ENCODE results near the gene GSTK1.

Gene GSTK1

DNA sequence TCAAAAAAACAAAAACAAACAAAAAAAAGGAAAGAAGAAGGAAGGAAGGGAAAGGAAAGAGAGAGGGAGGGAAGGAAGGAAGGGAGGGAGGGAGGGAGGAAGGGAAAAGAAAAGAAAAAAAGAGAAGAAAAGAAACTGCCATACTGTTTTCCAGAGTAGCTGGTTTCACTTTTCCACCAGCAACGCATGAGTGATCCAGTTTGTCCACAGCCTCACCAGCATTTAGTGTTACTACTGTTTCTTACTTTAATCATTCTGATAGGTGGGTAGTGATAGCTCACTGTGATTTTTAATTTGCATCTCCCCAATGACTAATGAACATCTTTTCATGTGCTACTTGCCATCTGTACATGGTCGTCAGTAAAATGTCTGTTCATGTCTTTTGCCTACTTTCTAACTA is 9.6 kb downstream of the GSTK1 start:
- no peak overlapping the region for H3K4me3 ChIP-seq (ENCODE audit: low read length)
- TF ChIP-seq ZNF274 (IDR thresholded peaks at IDR 0.05; ENCODE audit: low read depth, low read length), result no peak

DNA sequence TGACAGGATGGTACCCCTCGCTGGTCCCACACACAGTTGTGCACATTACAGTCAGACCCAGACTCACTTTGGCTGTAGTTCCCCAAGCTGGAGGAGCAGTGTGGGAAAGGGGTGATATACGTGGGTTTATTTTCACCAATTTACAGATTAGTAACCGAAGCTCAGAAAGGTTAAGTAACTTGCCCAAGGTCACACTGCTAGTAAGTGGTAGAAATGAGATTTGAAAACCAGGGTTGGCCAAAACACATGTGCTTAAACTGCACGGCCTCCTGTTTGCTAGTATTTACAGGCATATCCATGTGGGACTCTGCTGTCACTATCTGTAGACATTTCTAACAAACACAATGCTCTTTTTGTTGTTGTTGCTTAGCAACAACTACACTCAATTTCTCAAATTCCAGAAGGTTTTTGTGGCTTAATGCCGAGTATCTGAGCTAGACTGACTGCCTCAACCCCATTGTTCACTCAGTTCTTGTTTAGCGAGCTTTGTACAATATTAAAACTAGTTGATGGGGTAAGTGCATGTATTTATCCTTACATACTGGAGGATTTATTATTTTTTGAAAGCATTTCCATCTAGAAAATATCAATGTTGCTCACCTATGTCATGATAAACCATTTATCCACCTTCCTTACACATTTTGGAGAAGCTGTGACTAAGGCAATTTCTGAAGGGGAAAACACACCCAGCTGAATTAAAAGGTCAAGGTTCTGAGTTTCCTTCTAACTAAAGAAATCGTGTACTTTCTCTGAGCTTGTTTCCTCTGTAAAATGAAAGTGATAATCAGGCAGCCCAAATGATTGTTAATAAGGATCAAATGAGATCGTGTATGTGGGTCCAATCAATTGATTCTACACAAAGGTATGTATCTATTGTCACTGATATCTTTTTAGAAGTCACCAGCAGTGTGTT is 16.2 kb downstream of the GSTK1 start:
- no peak overlapping the region for H3K4me3 ChIP-seq (ENCODE audit: low read length)
- TF ChIP-seq ZNF274 (IDR thresholded peaks at IDR 0.05; ENCODE audit: low read depth, low read length), result no peak

DNA sequence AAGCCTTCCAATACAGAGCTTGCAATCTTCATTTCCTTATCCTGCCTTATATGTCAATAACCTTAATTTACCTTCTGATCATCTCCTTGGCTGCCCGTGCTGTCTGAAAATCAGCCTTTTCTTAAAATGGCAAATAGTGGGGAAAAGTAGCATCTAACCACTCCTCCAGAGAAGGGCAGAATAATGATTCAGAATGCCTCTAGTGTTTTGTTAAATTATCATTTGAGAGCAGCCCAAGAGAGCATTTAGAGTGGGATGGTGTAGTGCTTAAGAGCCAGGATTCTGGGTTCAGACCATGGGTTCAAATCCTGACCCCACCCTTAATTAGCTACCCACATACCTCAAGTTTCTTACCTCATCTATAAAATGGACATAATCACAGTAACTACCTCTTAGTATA is 16.9 kb downstream of the GSTK1 start:
- no peak overlapping the region for H3K4me3 ChIP-seq (ENCODE audit: low read length)
- TF ChIP-seq ZNF274 (IDR thresholded peaks at IDR 0.05; ENCODE audit: low read depth, low read length), result no peak

DNA sequence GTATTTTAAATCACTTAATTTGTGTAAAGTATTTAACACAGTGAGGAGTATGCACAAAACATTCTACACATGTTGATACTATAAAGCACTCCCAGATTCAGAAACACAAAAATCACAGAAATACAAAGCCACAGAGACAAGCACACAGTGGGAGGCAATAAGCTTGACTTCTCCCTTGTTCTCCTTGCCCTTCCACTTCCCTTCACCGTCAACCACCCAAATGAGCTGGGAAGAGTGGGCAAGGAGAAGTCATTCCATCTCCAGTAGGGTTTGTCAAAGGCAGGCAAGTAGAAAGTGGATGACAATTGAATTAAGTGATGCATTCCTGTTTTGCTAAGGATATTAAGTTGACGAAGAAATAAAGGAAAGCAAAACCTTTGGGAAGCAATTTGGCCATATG is 17.3 kb downstream of the GSTK1 start:
- H3K4me3 ChIP-seq (ENCODE audit: low read length), result no peak overlapping the region
- no peak for TF ChIP-seq ZNF274 (IDR thresholded peaks at IDR 0.05; ENCODE audit: low read depth, low read length)

DNA sequence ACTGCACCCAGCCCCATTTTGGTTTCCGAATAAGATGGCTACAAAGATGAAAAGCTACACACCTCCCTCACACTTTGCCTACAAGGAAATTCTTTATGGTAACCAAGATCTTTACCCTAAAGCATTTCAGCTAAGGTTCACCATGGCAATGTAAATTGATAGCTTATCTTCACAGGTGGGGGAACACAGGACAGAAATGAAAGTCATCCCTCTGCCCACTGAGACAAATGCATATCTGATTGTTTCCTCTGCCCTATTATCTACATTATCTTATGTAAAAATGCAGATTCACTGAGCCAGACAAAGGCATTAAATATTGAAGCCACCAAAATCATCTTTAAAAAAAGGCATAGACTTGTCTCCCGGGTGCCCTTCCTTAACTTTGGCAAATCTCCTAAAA is 18.3 kb downstream of the GSTK1 start:
- no peak for TF ChIP-seq ZNF274 (IDR thresholded peaks at IDR 0.05; ENCODE audit: low read depth, low read length)
- H3K4me3 ChIP-seq (ENCODE audit: low read length), result no peak overlapping the region

- TF ChIP-seq ZNF274 (IDR thresholded peaks at IDR 0.05; ENCODE audit: low read depth, low read length), result no peak
- H3K4me3 ChIP-seq (ENCODE audit: low read length), result no peak overlapping the region
Measured at GRCh38 chr7:143282124-143282523, 18.9 kb downstream of the GSTK1 start.

DNA sequence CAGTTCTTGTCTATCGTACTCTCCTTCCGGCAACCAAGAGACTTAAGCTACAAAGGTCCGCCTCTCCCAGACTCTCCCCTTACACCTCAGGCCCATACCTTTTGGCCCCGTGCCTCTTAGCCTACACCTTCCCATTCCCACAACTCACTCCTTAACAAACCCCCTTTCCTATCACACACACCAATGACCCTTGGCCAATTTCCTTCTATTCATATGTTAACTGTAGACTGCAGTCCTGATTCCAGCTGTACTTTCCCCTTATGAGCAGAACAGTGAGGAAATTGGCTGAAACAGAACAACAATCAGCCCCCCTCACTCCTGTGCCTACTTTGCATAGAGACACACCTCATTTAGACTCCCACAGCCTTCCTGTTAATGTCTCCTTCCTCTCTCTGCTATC is 20.1 kb downstream of the GSTK1 start:
- TF ChIP-seq ZNF274 (IDR thresholded peaks at IDR 0.05; ENCODE audit: low read depth, low read length), result no peak
- no peak overlapping the region for H3K4me3 ChIP-seq (ENCODE audit: low read length)

DNA sequence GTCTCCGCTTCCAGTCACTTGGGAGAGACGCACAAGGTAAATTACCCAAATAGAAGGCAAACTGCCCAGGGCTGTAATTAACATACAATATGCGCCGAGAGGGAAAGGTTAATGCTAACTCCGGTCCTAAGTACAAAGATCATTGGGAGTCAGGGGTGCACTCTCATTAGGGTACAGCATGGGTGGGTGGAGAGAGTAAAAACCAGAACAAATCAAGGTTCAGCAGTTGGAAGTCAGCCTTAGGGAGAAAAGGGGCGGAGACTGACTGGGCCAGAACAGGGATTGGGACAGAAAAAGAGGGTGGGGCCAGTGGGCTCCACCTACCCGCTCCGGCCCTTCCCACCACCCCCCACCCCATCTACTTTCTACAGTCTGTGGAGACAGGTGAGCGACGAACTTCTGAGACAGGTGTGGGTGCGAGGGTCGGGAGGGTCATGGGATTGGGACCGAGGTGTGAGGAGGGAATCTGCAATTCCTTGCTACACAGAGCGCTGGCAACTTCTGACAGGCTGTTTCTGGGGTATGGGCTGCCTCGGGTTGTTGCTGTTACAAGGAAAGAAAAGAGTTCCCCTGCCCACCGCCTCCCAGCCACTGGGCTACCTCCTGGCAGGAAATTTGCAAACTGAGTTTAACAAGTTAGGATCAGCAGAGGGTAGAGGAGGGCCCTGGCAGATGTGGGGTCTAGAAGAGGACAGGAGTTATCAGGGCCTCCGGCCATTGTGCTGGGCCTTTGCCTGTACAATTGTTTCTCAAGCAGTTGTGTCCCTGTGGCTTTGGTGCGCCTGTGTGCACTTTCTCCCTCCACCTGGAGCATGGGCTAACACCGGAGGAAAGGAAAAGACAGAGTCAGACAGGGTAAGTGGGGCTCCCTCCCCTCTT is 21.6 kb downstream of the GSTK1 start, which contains the start of gene TMEM139:
TSS of gene TMEM139 (plus strand) at position 368 of the 879 bp plus-strand sequence. CDS start 1,000 bp downstream, outside the sequence.
- no peak for TF ChIP-seq ZNF274 (IDR thresholded peaks at IDR 0.05; ENCODE audit: low read depth, low read length)
- no peak within 1 kb of the TSS for H3K4me3 ChIP-seq (ENCODE audit: low read length)

DNA sequence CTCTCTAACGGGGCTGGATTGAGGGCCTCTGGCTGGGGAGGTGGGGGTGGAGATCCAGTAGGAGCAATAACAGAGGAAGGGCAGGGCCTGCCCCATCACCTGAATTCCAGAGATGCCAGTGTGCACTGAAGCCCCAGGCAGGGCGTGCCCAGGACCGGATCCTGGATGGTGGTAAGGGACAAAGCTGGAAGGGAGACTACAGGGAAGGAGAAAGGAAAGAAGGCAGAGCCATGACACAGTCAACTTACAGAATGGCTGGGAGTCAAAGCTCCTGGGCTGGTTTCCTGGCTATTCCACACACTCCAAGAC is 22.2 kb downstream of the GSTK1 start:
- H3K4me3 ChIP-seq (ENCODE audit: low read length), result no peak overlapping the region
- TF ChIP-seq ZNF274 (IDR thresholded peaks at IDR 0.05; ENCODE audit: low read depth, low read length), result no peak

DNA sequence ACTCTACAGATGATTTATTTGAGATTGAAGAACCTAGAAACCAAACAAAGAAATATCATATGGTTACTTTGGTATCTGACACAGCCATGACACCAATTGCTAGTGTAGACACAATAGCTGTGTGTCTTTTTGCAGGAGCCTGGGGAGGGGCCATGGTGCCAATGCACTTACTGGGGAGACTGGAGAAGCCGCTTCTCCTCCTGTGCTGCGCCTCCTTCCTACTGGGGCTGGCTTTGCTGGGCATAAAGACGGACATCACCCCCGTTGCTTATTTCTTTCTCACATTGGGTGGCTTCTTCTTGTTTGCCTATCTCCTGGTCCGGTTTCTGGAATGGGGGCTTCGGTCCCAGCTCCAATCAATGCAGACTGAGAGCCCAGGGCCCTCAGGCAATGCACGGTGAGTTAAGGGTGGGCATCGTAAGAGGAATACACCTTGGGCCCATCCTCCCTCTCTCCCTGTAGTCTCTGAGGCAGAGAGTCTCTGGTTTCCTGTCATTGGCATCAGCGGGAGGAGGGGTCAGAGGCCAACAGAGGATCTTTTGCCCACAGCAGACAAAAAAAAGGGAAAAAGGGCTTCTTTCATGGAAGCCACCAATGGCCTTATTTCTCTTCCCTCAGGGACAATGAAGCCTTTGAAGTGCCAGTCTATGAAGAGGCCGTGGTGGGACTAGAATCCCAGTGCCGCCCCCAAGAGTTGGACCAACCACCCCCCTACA is 22.7 kb downstream of the GSTK1 start:
- TF ChIP-seq ZNF274 (IDR thresholded peaks at IDR 0.05; ENCODE audit: low read depth, low read length), result no peak
- no peak overlapping the region for H3K4me3 ChIP-seq (ENCODE audit: low read length)

- no peak for TF ChIP-seq ZNF274 (IDR thresholded peaks at IDR 0.05; ENCODE audit: low read depth, low read length)
- no peak overlapping the region for H3K4me3 ChIP-seq (ENCODE audit: low read length)
Measured at GRCh38 chr7:143286522-143286890, 23.3 kb downstream of the GSTK1 start.

GRCh38 chr7:143287339-143287934 is 24.2 kb downstream of the GSTK1 start:
- peak overlapping the region; percentile 11; the same call in 1 of the 2 replicates for H3K4me3 ChIP-seq (ENCODE audit: low read length)

DNA sequence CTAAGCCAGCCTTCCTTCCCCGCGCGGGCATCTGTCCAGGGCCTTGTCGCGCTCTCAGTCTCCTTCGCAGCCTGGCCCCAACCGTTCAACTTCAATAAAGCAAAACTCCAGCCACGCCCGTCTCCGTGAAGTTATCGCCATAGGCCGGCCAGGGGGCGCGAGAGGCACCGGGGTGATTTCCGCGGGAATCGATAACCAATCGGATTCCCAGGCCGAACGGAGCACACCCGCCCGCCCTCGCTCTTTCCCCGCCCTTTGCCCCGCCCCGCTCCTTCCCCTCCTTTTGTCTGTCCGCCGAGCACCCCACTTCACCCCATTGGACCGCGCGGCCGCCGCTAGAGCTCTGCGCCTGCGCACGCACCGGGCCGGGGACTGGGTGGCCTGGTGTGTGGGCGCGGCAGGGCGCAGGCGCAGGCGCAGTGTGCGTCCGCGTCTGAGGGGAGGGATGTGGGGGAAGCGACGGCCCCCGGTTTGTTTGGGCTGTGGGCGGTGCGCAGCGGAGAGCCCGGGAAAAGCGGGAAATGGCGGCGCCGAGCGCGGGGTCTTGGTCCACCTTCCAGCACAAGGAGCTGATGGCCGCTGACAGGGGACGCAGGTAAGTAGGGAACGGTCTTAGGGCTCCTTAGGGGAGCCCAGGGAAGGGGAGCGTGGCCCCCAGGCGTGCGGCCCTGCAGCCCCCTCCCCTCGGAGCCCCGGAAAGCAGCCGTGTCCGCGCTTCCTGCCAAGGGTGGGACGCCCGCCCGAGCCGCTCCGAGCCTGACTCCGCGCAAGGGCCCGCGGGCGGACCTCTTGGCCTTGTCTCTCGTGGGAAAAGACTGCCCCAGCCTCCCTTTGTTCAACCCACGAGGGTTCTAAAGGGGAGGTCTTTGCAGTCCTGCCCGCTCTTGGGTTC is 24.9 kb downstream of the GSTK1 start, which contains the start of gene CASP2:
TSS of gene CASP2 (plus strand) at position 417 of the 892 bp plus-strand sequence. CDS start at position 522, 105 bp downstream.
- peak within 1 kb of the TSS; percentile 87 for H3K4me3 ChIP-seq (ENCODE audit: low read length)
- no peak for TF ChIP-seq ZNF274 (IDR thresholded peaks at IDR 0.05; ENCODE audit: low read depth, low read length)

More at GRCh38 chr7:143287339-143287934, 24.2 kb downstream of the GSTK1 start:
- TF ChIP-seq ZNF274 (IDR thresholded peaks at IDR 0.05; ENCODE audit: low read depth, low read length), result no peak
